Natural killer cell treated with Interleukin-12 subunit alpha and Interleukin-12 subunit beta and Interleukin-15 and Interleukin-18, amount 100 ng/mL, for 72 hours (primary cell): Measurements from ENCODE around the gene RAB35. TPM values are rescaled to one million over a fixed set of nuclear protein-coding genes. Genes with fewer than 3 reads are reported as not detected.

ENCODE experiments used
- ATAC-seq, 2 donors: fragments of 150-1000 bp; cut with Tn5 transposase in 1 of 2; sonication (Bioruptor Pico), chemical (Tn5 transposase) in 1 of 2; 2 replicates each; pipeline ENCODE4 v1.10.0; 2021
- DNase-seq: peaks from one replicate; pipeline ENCODE4 v3.0.0; 2022; ENCODE audit warnings: low spot score
- H3K27ac Mint-ChIP-seq, 2 donors: 1 replicate in 1 of 2; 2 replicates in 1 of 2; pipeline ENCODE4 v1.8.0; 2022; ENCODE audit warnings: mixed read lengths in 2 of 2, mild to moderate bottlenecking in 1 of 2, moderate library complexity in 1 of 2
- H3K27me3 Mint-ChIP-seq, 2 donors: 1 replicate in 1 of 2; 2 replicates in 1 of 2; pipeline ENCODE4 v1.8.0; 2022; ENCODE audit warnings: mixed read lengths in 2 of 2
- H3K36me3 Mint-ChIP-seq: one replicate; pipeline ENCODE4 v1.8.0; 2022; ENCODE audit warnings: mixed read lengths
- H3K4me1 Mint-ChIP-seq, 2 donors: 1 replicate in 1 of 2; 2 replicates in 1 of 2; pipeline ENCODE4 v1.8.0; 2022; ENCODE audit warnings: low read depth in 2 of 2, mixed read lengths in 2 of 2, mild to moderate bottlenecking in 1 of 2
- H3K4me3 Mint-ChIP-seq: one replicate; pipeline ENCODE4 v1.8.0; 2022; ENCODE audit warnings: mixed read lengths
- H3K9me3 Mint-ChIP-seq: 2 replicates; pipeline ENCODE4 v1.8.0; 2022; ENCODE audit warnings: mixed read lengths
- total RNA-seq, 2 donors: library from RNA; stranded (reverse); gene quantifications; one replicate each; pipeline ENCODE4 v1.2.3, GENCODE V29; 2022

RAB35 gene
- total RNA-seq, 2 donors from 2014 or later = 85.2 to 94.1 TPM

DNA sequence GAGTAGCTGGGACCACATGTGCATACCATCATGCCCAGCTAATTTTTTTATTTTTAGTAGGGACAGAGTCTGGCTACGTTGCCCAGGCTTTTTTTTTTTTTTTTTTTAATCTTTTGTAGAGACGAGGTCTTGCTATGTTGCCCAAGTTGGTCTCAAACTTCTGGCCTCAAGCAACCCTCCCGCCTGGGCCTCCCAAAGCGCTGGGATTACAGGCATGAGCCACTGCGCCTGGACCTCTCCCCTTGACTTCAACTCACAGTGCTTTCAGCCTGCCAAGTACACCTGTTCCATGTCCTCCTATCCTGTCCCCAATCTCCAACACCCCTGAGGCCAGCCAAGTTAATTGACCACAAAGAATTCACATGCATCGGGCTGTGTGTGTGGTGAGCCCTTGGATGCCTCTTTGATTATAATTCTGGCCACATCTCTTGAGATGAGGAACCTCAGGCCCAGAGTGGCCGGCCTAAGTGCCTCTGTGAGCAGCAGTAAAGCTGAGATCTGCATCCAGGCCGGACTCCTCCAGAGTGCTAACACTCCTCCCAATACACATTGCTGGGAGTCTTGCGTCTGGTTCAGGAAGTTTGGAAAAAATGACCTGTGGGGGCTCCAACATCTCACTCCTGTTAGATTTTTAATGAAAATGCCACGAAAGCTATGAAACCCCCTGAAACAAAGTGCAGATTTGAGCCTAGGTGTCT is 6.8 kb downstream of the RAB35 start:
- no peaks in the 10 kb centered on the region for H3K9me3 Mint-ChIP-seq
- peak overlapping the region; percentile 84 to 90 for H3K27ac Mint-ChIP-seq
- H3K36me3 Mint-ChIP-seq = peaks cover 5% of the 10 kb centered on the region
- DNase-seq (no peak), ATAC-seq (no peak)
- H3K4me1 Mint-ChIP-seq = peaks cover 53 to 56% of the 10 kb centered on the region in 2 donors
- no peaks in the 10 kb centered on the region for H3K27me3 Mint-ChIP-seq
- H3K4me3 Mint-ChIP-seq = peak overlapping the region; percentile 83

DNA sequence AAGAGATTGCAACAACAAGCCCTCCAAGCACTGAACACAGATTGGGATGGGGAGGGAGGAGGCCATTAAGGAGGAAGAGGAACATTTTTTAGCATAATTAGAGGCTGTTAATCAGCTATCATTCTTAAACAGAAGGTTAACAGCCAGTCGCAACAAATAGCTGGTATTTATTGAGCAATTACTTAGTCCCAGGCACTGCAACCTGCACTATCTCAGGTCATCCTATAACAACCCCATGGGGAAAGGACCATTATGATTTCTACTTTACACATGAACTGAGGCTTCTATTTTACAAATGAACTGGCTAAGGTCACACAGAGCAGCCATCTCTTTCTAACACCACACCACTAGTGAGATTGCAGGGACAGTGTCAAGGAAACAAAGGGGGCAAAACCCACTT is 10.4 kb downstream of the RAB35 start:
- Mint-ChIP-seq H3K4me1 (peaks cover 44 to 45% of the 10 kb centered on the region in 2 donors), H3K4me3 (no peak overlapping the region), H3K27me3 (no peaks in the 10 kb centered on the region), H3K9me3 (no peaks in the 10 kb centered on the region), H3K36me3 (peaks cover 6% of the 10 kb centered on the region), H3K27ac (peak overlapping the region in 1 of 2 donors; percentile 31)
- DNase-seq (no peak), ATAC-seq (no peak)

DNA sequence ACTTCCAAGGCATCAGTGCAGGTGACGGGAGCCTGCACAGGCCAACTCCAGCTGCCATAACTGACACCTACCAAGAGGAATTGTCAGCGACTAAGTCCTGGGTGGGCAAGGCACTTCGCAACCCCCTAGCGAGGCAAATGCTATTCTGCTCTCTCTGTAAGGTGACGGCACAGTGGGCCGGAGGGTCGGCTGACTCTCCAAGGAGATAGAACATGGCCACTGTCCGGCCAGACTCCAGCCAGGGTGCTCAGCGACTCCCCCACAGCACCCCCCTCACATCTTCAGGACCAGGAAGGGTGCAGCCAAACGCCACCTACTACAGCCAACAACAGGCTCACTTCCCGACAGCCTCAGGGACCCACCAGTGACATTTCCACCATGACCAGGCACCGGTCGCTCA is 13.2 kb downstream of the RAB35 start:
- DNase-seq (no peak), ATAC-seq (no peak)
- Mint-ChIP-seq H3K27me3 (no peaks in the 10 kb centered on the region), H3K27ac (no peak overlapping the region), H3K4me3 (no peak overlapping the region), H3K4me1 (peaks cover 29 to 35% of the 10 kb centered on the region in 2 donors), H3K9me3 (no peaks in the 10 kb centered on the region), H3K36me3 (peaks cover 6% of the 10 kb centered on the region)

DNA sequence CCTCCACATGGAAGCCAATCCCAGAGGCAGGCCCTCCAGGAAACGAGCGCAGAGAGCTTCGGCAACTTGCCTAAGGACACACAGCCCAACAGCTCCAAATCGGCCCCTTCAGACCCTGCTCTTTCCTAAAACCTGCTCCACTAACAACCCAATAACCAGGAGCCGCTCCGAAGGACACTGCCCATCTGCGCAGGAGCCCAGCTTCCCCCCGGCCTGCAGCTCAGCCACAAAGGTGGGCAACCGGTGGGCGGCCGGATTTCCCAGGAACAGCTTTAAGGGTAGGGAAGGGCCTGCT is 13.6 kb downstream of the RAB35 start:
- H3K9me3 Mint-ChIP-seq = no peaks in the 10 kb centered on the region
- H3K27me3 Mint-ChIP-seq = no peaks in the 10 kb centered on the region
- no peak overlapping the region for H3K27ac Mint-ChIP-seq
- peaks cover 6% of the 10 kb centered on the region for H3K36me3 Mint-ChIP-seq
- ATAC-seq = no peak
- H3K4me3 Mint-ChIP-seq = no peak overlapping the region
- DNase-seq = no peak
- peaks cover 27 to 35% of the 10 kb centered on the region in 2 donors for H3K4me1 Mint-ChIP-seq

DNA sequence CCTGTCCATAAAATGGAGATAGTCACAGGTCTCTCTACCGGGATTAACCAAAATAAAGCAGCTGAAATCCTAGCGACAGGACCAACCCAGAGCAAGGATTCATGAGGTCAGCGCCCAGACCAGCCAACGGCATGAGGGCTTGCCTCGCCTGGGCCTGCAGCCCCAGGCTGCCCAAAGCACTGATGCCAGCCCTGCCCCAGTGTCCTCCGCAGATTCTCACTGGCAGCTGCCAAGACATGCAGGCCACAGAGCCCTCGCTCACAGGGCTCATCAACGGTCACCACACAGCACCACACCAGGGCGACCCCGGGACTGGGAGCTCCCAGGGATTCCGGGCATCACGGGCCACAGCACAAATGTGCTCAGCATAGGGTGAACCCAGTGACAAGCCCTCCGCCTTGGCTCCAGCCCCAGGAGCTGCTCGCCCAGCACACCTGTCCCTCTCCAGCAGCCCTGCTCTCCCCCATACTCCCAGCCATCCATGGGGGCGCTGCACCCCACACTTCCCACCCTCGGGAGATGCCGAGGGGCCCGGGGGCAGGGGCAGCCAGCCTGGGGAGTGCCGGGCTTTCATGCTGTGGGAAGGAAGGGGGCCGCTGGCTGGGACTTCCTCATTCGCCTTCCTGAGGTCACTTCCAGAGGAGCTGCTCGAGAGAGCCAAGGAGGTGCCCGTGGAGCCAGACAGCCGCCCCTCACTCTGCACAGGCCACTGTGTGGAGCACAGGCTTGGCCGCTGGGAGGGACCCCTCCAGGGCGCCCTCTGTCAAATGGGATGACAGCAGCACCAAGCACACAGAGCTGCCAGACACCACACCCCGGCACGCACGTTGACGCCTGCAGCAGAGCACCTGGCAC is 14.1 kb downstream of the RAB35 start:
- H3K9me3 Mint-ChIP-seq = no peaks in the 10 kb centered on the region
- no peaks in the 10 kb centered on the region for H3K27me3 Mint-ChIP-seq
- peaks cover 6% of the 10 kb centered on the region for H3K36me3 Mint-ChIP-seq
- ATAC-seq (no peak), DNase-seq (no peak)
- H3K4me3 Mint-ChIP-seq = peak overlapping the region; percentile 88
- H3K4me1 Mint-ChIP-seq = peaks cover 23 to 33% of the 10 kb centered on the region in 2 donors
- peak overlapping the region; percentile 83 to 85 for H3K27ac Mint-ChIP-seq

DNA sequence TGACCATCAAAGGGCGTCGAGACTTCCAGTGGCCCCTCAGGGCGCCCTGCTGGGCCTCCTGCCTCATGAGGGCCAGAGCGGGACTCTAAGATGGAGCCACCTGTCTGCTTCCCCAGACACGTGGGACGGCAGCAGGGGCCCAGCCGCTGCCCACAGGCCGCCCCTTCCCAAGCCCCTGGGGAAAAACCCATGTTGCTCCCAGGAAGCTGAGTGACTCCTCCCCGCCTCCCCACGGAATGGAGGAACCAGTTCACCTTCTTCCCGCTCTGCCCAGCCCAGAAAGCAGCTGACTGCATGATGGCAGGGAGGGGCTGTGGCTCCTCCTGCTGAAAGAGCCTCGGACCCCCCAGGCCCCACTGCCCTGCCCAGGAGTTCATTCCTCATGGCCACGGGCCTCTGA is 14.9 kb downstream of the RAB35 start:
- no peaks in the 10 kb centered on the region for H3K27me3 Mint-ChIP-seq
- DNase-seq (no peak), ATAC-seq (peak; percentile 22 to 51)
- peaks cover 23 to 33% of the 10 kb centered on the region in 2 donors for H3K4me1 Mint-ChIP-seq
- H3K27ac Mint-ChIP-seq = peak overlapping the region; percentile 83 to 85
- H3K4me3 Mint-ChIP-seq = peak overlapping the region; percentile 88
- H3K36me3 Mint-ChIP-seq = peaks cover 6% of the 10 kb centered on the region
- H3K9me3 Mint-ChIP-seq = no peaks in the 10 kb centered on the region

DNA sequence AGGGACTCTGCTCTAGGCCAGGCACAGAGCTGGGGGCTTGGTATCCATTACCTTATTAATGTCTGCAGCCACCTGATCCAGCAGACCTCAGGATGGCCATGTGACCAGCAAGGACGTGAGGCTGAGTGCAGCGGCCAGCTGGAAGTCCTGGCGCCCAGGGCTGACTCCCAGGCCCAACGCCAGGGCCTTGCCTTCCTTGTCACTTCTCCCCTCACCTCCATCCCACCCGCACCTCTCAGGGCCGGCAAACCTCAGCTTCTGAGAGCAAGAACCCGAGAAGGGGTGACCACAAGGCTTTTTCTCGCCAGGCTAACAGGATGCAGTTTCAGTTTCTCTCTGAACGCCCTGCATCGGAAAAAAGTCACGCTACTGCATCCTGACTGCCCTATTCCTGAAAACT is 15.4 kb downstream of the RAB35 start:
- peak overlapping the region; percentile 88 for H3K4me3 Mint-ChIP-seq
- ATAC-seq (peak; percentile 82 to 85), DNase-seq (peak; percentile 79)
- no peaks in the 10 kb centered on the region for H3K27me3 Mint-ChIP-seq
- H3K4me1 Mint-ChIP-seq = peaks cover 23 to 31% of the 10 kb centered on the region in 2 donors
- H3K36me3 Mint-ChIP-seq = peaks cover 6% of the 10 kb centered on the region
- peak overlapping the region; percentile 83 to 85 for H3K27ac Mint-ChIP-seq
- no peaks in the 10 kb centered on the region for H3K9me3 Mint-ChIP-seq

DNA sequence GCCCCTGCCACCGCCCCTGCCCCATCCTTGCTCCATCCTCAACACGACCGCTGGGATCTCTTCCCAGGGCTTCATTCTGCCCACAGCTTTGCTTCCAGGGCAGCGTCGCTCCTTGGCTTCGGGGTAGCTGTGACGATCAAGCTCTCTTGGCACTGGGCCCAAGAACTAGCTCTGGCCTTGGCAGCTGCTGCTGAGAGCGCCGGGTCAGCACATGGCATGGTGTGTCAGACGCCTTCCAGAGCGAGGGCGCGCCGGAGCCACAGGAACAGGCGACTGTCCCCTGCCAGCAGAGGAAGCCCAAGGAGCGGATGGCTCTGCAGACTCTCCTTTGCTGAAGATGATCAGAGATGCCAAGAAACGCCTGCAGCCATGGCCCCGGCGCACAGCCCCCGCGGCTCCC is 15.9 kb downstream of the RAB35 start:
- ATAC-seq = no peak
- Mint-ChIP-seq H3K36me3 (peaks cover 6% of the 10 kb centered on the region), H3K27ac (peak overlapping the region in 1 of 2 donors; percentile 27), H3K27me3 (no peaks in the 10 kb centered on the region), H3K9me3 (no peaks in the 10 kb centered on the region), H3K4me3 (no peak overlapping the region), H3K4me1 (peaks cover 23 to 27% of the 10 kb centered on the region in 2 donors)
- DNase-seq = no peak

DNA sequence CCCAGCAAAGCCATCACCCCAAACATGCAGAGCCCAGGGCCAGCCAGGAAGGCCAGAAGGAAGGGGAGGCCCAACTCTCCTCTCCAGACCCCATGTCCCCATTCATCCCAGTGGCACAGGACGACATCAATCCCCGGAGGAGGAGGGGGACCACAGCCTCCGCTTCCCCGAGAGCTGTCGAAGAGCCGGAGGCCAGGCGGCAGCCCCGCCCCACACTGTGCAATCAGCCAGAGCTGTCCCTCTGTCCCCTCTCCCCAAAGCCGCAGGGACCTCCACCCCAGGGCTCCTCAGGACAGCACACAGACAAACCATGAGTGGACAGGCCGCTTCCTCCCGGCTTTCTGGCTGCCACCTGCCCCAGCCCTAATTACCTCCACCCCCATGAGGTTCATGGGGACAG is 16.8 kb downstream of the RAB35 start:
- Mint-ChIP-seq H3K36me3 (peaks cover under 1% of the 10 kb centered on the region), H3K27ac (peak overlapping the region in 1 of 2 donors; percentile 27), H3K27me3 (no peaks in the 10 kb centered on the region), H3K4me3 (no peak overlapping the region), H3K4me1 (peaks cover 19 to 22% of the 10 kb centered on the region in 2 donors), H3K9me3 (no peaks in the 10 kb centered on the region)
- DNase-seq (no peak), ATAC-seq (no peak)

DNA sequence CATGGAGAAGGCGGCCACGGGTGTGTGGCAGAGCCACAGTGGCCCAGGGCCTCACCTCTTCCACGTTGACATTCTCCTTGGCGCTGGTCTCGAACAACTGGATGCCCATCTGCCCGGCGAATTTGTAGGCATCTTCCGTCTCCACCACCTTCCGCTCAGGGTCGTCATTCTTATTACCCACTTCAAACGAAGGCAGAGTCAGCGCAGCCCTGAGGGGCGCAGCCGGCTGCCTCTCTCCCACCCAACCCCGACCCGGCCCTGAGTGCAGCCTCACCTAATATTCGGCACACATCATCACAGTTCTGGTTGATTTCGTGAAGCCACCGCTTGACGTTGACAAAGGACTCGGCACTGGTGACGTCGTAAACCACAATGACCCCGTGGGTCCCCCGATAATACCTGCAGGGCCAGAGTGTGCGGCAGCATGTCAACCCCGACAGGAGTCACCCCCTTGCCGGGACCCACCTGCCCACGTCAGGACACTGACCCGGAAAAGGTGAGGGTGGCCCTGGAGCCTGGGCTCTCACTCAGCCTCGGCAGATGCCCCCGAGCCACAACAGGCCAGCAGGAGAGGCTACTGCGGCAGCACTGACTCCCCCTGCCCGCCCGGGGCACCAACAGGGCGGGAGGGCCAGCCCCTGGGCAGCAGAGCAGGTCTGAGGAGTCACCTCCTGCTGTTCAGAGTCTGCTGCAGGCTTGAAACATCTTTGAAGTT is 17.6 kb downstream of the RAB35 start:
- no peak for ATAC-seq
- Mint-ChIP-seq H3K4me1 (peaks cover 20 to 23% of the 10 kb centered on the region in 2 donors), H3K36me3 (no peaks in the 10 kb centered on the region), H3K4me3 (no peak overlapping the region), H3K9me3 (no peaks in the 10 kb centered on the region), H3K27ac (no peak overlapping the region), H3K27me3 (no peaks in the 10 kb centered on the region)
- no peak for DNase-seq

DNA sequence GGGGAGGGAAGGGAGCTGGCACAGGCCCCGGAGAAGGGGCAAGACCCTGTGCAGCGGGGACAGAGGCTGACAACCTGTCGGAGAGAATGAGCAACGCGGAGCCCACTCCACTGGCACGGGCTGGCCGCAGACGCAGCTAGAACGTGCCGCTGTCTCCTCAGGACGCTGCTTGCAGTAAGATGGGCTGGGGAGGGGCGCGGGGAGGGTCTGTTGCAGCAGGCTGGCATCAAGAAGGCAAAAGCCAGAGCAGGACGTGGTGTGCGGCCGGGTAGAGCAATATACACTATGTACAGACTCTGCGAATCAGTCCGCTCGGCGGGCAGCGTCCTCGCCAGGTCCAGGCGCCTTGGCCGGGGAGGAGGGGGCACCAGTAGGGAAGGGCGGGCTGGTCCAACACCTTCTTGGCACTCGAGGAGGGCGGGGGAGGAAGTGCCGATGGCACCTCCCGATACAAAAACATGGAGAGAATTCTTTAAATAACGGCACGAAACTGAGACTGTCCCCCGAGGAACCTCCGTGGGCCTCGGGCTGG is 19.8 kb downstream of the RAB35 start:
- Mint-ChIP-seq H3K36me3 (no peaks in the 10 kb centered on the region), H3K4me3 (no peak overlapping the region), H3K27ac (no peak overlapping the region), H3K4me1 (peaks cover 15 to 20% of the 10 kb centered on the region in 2 donors), H3K27me3 (no peaks in the 10 kb centered on the region), H3K9me3 (no peaks in the 10 kb centered on the region)
- ATAC-seq (no peak), DNase-seq (no peak)

DNA sequence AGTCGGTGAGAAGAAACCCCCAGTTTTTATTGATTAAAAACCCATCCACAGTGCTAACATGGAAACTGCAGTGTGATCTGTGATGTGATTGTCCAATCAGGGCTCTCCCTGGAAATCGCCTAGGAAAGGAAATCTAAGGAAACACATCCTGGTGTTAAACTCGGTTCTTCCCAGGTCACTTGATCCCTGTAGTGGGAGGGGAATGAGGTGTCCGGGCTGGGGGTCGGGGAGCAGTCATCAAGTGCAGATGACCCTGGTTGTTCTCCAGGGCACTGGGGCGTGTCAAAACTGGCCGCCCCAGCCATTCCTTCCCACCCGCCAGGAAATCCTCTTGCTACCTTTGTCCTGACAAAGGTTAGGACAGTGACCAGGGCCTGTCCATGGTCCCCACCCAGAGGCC is 20.8 kb downstream of the RAB35 start:
- Mint-ChIP-seq H3K27me3 (no peaks in the 10 kb centered on the region), H3K9me3 (no peaks in the 10 kb centered on the region), H3K4me1 (peaks cover 8 to 18% of the 10 kb centered on the region in 2 donors), H3K4me3 (no peak overlapping the region), H3K36me3 (no peaks in the 10 kb centered on the region), H3K27ac (no peak overlapping the region)
- DNase-seq (no peak), ATAC-seq (no peak)

DNA sequence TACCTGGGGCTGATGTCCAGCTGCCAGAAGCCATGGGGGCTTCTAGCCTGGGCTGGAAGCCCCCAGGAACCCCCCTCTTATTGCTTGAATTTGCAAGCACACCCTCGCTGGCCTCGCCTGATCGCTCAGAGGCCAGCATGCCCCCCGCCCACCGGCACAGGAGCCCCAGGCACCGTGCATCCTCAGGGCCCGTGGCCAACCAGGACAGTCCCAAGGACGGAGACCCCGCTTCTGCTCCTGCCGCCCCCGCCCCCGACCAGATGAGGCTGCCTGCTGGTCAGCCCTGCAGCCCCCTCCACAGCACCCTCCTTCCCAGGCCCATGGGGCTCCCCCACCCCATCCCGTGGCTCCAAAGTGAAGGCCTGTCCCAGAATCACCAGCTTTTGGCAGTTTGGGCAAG is 21.2 kb downstream of the RAB35 start:
- Mint-ChIP-seq H3K36me3 (no peaks in the 10 kb centered on the region), H3K9me3 (no peaks in the 10 kb centered on the region), H3K4me1 (peaks cover 8 to 16% of the 10 kb centered on the region in 2 donors), H3K27me3 (no peaks in the 10 kb centered on the region), H3K4me3 (no peak overlapping the region), H3K27ac (no peak overlapping the region)
- DNase-seq (no peak), ATAC-seq (no peak)

DNA sequence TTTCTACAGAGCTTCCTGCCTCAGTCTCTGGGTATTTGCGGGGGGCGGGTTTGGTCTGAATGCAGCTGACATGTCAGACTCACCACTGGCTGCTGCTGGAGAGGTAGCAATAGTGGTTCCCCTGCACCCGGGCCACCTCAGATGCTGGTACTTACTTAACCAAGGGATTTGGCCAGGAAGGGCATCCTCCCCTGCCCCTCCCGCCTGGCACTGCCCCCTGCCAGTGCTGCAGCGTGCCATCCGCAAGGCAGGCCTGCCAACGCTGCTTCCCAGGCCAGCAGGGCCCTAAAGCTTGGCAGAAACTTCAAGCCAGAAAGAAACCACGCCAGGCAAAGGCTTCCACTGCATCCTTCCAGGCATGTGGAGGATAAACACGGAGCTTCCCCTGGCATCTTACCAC is 22.1 kb downstream of the RAB35 start:
- H3K27me3 Mint-ChIP-seq = no peaks in the 10 kb centered on the region
- H3K4me1 Mint-ChIP-seq = peaks cover 4 to 12% of the 10 kb centered on the region in 2 donors
- no peak for ATAC-seq
- H3K27ac Mint-ChIP-seq = no peak overlapping the region
- no peak for DNase-seq
- no peaks in the 10 kb centered on the region for H3K9me3 Mint-ChIP-seq
- no peaks in the 10 kb centered on the region for H3K36me3 Mint-ChIP-seq
- H3K4me3 Mint-ChIP-seq = no peak overlapping the region
